Prostate gland (tissue), 2 donors: ENCODE data around the gene EIF2S3. TPM values are rescaled to one million over a fixed set of nuclear protein-coding genes. Genes with fewer than 3 reads are reported as not detected.

Experiments used
- DNase-seq: peaks from one replicate; pipeline ENCODE4 v3.0.0-alpha.2; 2019; ENCODE audit warnings: low spot score
- H3K27ac ChIP-seq, 2 donors: fragments of 200-600 bp; sonication (generic); 2 replicates each; pipeline ENCODE4 v1.5.1; 2017 to 2019
- H3K27me3 ChIP-seq: fragments of 200-600 bp; sonication (generic); replicated peaks from 2 replicates; pipeline ENCODE4 v1.5.1; 2019; ENCODE audit not compliant: insufficient read depth
- H3K36me3 ChIP-seq, 2 donors: fragments of 200-600 bp; sonication (generic); 1 replicate in 1 of 2; 2 replicates in 1 of 2; pipeline versions ENCODE4 v1.5.1 to v1.8.1; 2017 to 2019
- H3K4me1 ChIP-seq: fragments of 200-600 bp; sonication (generic); replicated peaks from 2 replicates; pipeline ENCODE4 v1.5.1; 2019
- H3K4me3 ChIP-seq, 2 donors: fragments of 200-600 bp; sonication (generic); 2 replicates each; pipeline ENCODE4 v1.5.1; 2017 to 2019
- H3K9me3 ChIP-seq: fragments of 200-600 bp; sonication (generic); 2 replicates; pipeline ENCODE4 v1.5.1; 2017
- POLR2A ChIP-seq: fragments of 450-650 bp; IDR thresholded peaks from one replicate; pipeline ENCODE4 v1.6.1; 2016; ENCODE audit warnings: antibody characterized with exemption, mild to moderate bottlenecking
- POLR2AphosphoS5 ChIP-seq: sonication (generic); formaldehyde crosslinking; IDR thresholded peaks from one replicate; pipeline ENCODE4 v1.6.1; 2017; ENCODE audit warnings: antibody characterized with exemption
- WGBS: methylation state at CpG from one replicate; pipeline ENCODE4 v1.1.5; 2018; 5-methylcytosine and 5-hydroxymethylcytosine counted together
- intact Hi-C: fragments of 100-400 bp; cut with DNase I; formaldehyde crosslinking; loops from one replicate; pipeline ENCODE4 v1.14.2; 2022
- total RNA-seq, 2 donors: library from RNA; depleted of rRNA; stranded (reverse); fragments of >200 nt; gene quantifications; one replicate each; pipeline ENCODE4 v1.1.0, GENCODE V29; 2016
- TF ChIP-seq, protein P1 (sequence below), 4 experiments: fragments of 200-600 bp in 2 of 4; fragments of 450-650 bp in 2 of 4; sonication (generic) in 2 of 4; IDR thresholded peaks; 1 replicate in 3 of 4; 2 replicates in 1 of 4; pipeline ENCODE4 v1.5.1; 2016 to 2019; ENCODE audit warnings: antibody characterized with exemption in 4 of 4, mild to moderate bottlenecking in 2 of 4, moderate library complexity in 2 of 4

The EIF2S3 gene
- total RNA-seq, 2 donors from 2014 or later = 102 to 110 TPM

DNA sequence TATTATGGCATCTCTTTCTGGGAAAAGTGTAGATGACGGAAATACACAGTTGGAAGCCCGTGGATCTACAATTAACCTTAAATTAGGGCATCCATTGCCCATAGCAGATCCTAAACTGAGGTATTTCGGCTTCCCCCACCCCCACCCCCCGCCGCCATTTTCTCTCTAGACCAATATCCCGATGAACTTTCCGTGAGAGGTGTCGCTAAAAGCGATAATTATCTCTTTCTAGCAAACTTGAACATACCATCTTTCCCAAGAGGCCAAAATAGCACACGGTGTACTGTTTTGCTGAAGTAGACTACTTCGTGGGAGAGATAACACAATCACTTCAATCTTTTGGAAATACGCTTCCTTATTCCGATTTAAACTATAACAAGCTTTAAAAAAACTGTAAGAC is 28.3 kb upstream of the EIF2S3 start:
- no peaks in the 10 kb centered on the region for H3K4me1 ChIP-seq
- TF ChIP-seq, protein P1, sequence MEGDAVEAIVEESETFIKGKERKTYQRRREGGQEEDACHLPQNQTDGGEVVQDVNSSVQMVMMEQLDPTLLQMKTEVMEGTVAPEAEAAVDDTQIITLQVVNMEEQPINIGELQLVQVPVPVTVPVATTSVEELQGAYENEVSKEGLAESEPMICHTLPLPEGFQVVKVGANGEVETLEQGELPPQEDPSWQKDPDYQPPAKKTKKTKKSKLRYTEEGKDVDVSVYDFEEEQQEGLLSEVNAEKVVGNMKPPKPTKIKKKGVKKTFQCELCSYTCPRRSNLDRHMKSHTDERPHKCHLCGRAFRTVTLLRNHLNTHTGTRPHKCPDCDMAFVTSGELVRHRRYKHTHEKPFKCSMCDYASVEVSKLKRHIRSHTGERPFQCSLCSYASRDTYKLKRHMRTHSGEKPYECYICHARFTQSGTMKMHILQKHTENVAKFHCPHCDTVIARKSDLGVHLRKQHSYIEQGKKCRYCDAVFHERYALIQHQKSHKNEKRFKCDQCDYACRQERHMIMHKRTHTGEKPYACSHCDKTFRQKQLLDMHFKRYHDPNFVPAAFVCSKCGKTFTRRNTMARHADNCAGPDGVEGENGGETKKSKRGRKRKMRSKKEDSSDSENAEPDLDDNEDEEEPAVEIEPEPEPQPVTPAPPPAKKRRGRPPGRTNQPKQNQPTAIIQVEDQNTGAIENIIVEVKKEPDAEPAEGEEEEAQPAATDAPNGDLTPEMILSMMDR (IDR thresholded peaks at IDR 0.05) = no peak
- TF ChIP-seq POLR2A (no peak), POLR2AphosphoS5 (no peak)
- H3K36me3 ChIP-seq = no peaks in the 10 kb centered on the region
- intact Hi-C loops = loop anchor here (10.0 kb wide), 2 partner anchors 122 to 242 kb away; partner anchors contain the start of genes APOO, CXorf58 and SAT1
- no peaks in the 10 kb centered on the region for H3K9me3 ChIP-seq
- H3K27ac ChIP-seq = peak overlapping the region; percentile 94 to 95
- no peak for DNase-seq
- 2% methylated on average over 13 of the region's 13 CpGs for WGBS
- H3K27me3 ChIP-seq = no peaks in the 10 kb centered on the region
- H3K4me3 ChIP-seq = peak overlapping the region; percentile 69

DNA sequence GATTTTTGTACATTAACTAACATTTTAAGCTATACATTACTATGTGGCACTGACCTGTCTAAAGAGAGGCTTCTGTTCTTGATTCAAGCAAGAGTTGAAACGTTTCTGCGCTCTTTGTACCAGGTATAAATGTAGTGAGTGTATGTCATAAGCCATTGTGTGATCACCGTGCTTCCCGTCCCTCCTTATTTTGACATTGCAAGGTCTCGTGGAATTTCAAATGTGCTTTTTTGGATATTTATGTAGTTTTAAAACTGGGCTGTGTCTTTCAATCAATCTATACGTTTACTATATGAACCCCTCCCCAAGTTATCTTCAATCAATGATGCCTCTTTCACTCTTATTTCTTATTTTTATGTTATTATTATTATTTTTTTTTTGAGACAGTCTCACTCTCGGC is 27.7 kb upstream of the EIF2S3 start, which contains the start of gene KLHL15:
Gene KLHL15 (minus strand): TSS at position 101 of the 400 bp plus-strand sequence. CDS start 20,493 bp downstream, outside the sequence.
- TF ChIP-seq, protein P1 (IDR thresholded peaks at IDR 0.05) = no peak
- no peak for TF ChIP-seq POLR2A
- no peak for TF ChIP-seq POLR2AphosphoS5
- H3K27me3 ChIP-seq = no peaks in the 10 kb centered on the region
- DNase-seq = no peak
- intact Hi-C loops = loop anchor here (10.0 kb wide), 2 partner anchors 122 to 242 kb away; partner anchors contain the start of genes APOO, CXorf58 and SAT1
- H3K4me1 ChIP-seq = no peaks in the 10 kb centered on the region
- H3K9me3 ChIP-seq = no peaks in the 10 kb centered on the region
- H3K4me3 ChIP-seq = peak within 1 kb of the TSS; percentile 69
- H3K27ac ChIP-seq = peak within 1 kb of the TSS; percentile 94 to 95
- no peaks in the 10 kb centered on the region for H3K36me3 ChIP-seq
- WGBS = 78% methylated on average over 7 of the region's 7 CpGs

DNA sequence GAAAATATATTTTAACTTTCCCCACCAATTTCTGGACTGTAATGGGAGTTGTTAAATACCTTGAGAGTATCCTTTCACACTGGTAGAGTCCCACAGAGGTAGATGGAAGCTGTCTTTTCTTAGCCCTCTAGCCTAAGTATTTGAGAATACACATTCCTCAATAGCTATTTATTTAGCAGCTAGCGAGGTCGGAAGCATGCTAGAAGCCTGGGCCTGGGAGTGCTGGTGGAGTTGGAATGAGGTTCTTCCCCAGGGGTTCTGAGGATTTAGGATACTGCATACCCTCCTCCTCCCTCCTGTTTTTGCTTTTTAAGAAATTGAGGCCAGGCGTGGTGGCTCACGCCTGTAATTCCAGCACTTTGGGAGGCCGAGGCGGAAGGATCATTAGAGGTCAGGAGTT is 26.8 kb upstream of the EIF2S3 start:
- Histone ChIP-seq H3K4me3 (no peak overlapping the region), H3K27ac (no peak overlapping the region), H3K27me3 (no peaks in the 10 kb centered on the region), H3K4me1 (no peaks in the 10 kb centered on the region), H3K36me3 (no peaks in the 10 kb centered on the region), H3K9me3 (no peaks in the 10 kb centered on the region)
- WGBS = 96% methylated on average over 6 of the region's 6 CpGs
- DNase-seq = no peak
- intact Hi-C loops = loop anchor here (10.0 kb wide), 2 partner anchors 123 to 243 kb away; partner anchors contain the start of genes APOO, CXorf58 and SAT1
- TF ChIP-seq, protein P1 (IDR thresholded peaks at IDR 0.05) = no peak
- TF ChIP-seq POLR2A = no peak
- no peak for TF ChIP-seq POLR2AphosphoS5

DNA sequence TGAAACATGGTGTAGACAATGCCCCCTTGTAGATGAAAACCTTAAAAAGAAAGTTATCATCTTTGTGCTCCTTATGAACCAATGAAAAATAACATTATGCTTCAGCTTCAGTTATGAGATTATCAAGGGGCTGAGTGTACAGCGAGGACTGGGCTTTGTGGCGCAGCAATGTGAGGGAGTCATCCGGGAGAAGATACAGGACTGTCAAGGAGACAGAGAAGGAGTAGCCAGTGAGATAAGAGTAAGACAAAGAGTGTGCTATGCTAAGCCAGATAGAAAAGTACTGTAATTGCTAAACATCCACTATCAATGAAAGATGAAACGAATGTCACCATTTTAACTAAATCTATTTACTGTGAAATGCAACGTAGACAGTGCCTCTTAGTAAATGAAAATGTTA is 24.2 kb upstream of the EIF2S3 start:
- intact Hi-C loops = no loop called here
- DNase-seq = no peak
- H3K4me1 ChIP-seq = no peaks in the 10 kb centered on the region

DNA sequence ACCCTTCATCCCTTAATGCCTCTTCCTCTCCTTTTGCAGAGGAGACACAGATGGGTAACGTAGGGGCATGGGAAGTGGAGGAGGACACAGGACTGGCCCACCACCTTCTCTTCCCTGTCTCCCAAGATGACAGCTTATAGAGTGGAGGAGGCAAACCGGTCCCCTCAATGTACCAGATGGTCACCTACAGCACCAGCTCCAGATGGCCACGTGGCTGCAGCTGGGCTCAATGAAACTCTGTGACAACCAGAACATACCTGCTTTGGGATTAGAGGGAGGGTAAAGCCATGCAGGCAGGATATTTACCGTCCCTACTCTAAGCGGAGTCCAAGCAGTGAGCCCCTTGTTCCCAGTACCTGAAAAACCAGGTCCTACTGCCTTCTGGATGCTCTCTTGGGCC is 20.3 kb upstream of the EIF2S3 start:
- Histone ChIP-seq H3K4me1 (no peaks in the 10 kb centered on the region), H3K27me3 (no peaks in the 10 kb centered on the region), H3K9me3 (no peaks in the 10 kb centered on the region), H3K36me3 (no peaks in the 10 kb centered on the region), H3K27ac (no peak overlapping the region), H3K4me3 (no peak overlapping the region)
- no peak for DNase-seq
- intact Hi-C loops = no loop called here
- 77% methylated on average over 5 of the region's 5 CpGs for WGBS
- TF ChIP-seq POLR2AphosphoS5 (no peak), POLR2A (no peak)
- TF ChIP-seq, protein P1 (IDR thresholded peaks at IDR 0.05) = no peak

More for the DNA sequence above, 24.2 kb upstream of the EIF2S3 start:
- TF ChIP-seq POLR2A = no peak
- TF ChIP-seq, protein P1 (IDR thresholded peaks at IDR 0.05) = no peak
- no peak for TF ChIP-seq POLR2AphosphoS5
- H3K4me3 ChIP-seq = no peak overlapping the region
- no peaks in the 10 kb centered on the region for H3K9me3 ChIP-seq
- no peaks in the 10 kb centered on the region for H3K27me3 ChIP-seq
- H3K27ac ChIP-seq = no peak overlapping the region
- H3K36me3 ChIP-seq = no peaks in the 10 kb centered on the region
- WGBS = 89% methylated on average over 5 of the region's 5 CpGs
